Body of pancreas (tissue), 4 donors: ENCODE measurements around the gene TAF15.

Source experiments
- POLR2A ChIP-seq, 3 donors: fragments of 450-650 bp; IDR thresholded peaks; one replicate each; pipeline ENCODE4 v1.6.1; 2016; ENCODE audit warnings: antibody characterized with exemption in 3 of 3, mild to moderate bottlenecking in 2 of 3
- TF ChIP-seq, protein P1 (sequence below), 7 experiments: fragments of 450-650 bp in 4 of 7; fragments of 200-600 bp in 3 of 7; sonication (generic) in 3 of 7; IDR thresholded peaks; one replicate each; pipeline ENCODE4 v1.5.1; 2016 to 2019; ENCODE audit warnings: antibody characterized with exemption in 7 of 7

DNA sequence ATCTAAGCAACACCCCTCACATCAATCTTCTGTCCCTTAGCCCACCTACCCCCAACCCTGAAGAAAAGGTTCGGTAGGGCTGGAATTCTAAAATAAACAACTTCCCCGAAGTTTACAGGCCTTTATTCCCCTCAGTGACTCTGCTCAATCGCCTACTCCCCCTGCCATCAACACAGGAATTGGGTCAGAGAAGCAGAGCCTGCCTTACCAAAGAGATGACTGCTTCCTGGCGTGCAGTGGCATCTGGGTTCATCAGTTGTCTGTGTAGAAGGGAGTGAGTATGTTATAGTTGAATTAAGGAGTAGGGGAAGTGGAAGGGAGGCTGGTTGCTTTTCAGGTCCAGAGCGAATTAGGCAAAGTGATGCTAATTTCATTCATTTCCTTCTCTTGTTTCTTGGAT lies 46.7 kb downstream of the TAF15 start:
- TF ChIP-seq, protein P1, sequence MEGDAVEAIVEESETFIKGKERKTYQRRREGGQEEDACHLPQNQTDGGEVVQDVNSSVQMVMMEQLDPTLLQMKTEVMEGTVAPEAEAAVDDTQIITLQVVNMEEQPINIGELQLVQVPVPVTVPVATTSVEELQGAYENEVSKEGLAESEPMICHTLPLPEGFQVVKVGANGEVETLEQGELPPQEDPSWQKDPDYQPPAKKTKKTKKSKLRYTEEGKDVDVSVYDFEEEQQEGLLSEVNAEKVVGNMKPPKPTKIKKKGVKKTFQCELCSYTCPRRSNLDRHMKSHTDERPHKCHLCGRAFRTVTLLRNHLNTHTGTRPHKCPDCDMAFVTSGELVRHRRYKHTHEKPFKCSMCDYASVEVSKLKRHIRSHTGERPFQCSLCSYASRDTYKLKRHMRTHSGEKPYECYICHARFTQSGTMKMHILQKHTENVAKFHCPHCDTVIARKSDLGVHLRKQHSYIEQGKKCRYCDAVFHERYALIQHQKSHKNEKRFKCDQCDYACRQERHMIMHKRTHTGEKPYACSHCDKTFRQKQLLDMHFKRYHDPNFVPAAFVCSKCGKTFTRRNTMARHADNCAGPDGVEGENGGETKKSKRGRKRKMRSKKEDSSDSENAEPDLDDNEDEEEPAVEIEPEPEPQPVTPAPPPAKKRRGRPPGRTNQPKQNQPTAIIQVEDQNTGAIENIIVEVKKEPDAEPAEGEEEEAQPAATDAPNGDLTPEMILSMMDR (IDR thresholded peaks at IDR 0.05), result no peak
- no peak for TF ChIP-seq POLR2A (IDR thresholded peaks at IDR 0.05)
